Measurements from ENCODE around the gene PVALEF.

The PVALEF gene

GRCh38 chr17:81129289-81129688 lies 36.0 kb upstream of the PVALEF start:
- DNase-seq = no peak

- DNase-seq = no peak
Observed at GRCh38 chr17:81129711-81130367, 35.5 kb upstream of the PVALEF start.

GRCh38 chr17:81130385-81131361 lies 34.6 kb upstream of the PVALEF start:
- no peak for DNase-seq

- no peak for DNase-seq
Observed at GRCh38 chr17:81131486-81132196, 33.7 kb upstream of the PVALEF start.

GRCh38 chr17:81132197-81132540 lies 33.1 kb upstream of the PVALEF start:
- DNase-seq = no peak

- no peak for DNase-seq
Observed at GRCh38 chr17:81132770-81133723, 32.3 kb upstream of the PVALEF start.

GRCh38 chr17:81134064-81134781 lies 31.1 kb upstream of the PVALEF start:
- no peak for DNase-seq

- DNase-seq = peak; percentile 44
Observed at GRCh38 chr17:81135505-81136278, 29.6 kb upstream of the PVALEF start.

- no peak for DNase-seq
Observed at GRCh38 chr17:81136366-81136765, 28.9 kb upstream of the PVALEF start.

- DNase-seq = no peak
Observed at GRCh38 chr17:81137248-81137647, 28.1 kb upstream of the PVALEF start.

GRCh38 chr17:81138083-81138482 lies 27.2 kb upstream of the PVALEF start:
- DNase-seq = no peak

- no peak for DNase-seq
Observed at GRCh38 chr17:81138500-81138899, 26.8 kb upstream of the PVALEF start.

GRCh38 chr17:81139428-81139827 lies 25.9 kb upstream of the PVALEF start:
- no peak for DNase-seq

GRCh38 chr17:81140018-81140417 lies 25.3 kb upstream of the PVALEF start:
- no peak for DNase-seq

GRCh38 chr17:81140695-81141094 lies 24.6 kb upstream of the PVALEF start:
- no peak for DNase-seq

- peak; percentile 55 for DNase-seq
Observed at GRCh38 chr17:81142301-81143199, 22.8 kb upstream of the PVALEF start.

- no peak for DNase-seq
Observed at GRCh38 chr17:81143200-81143527, 22.1 kb upstream of the PVALEF start.

GRCh38 chr17:81143717-81144422 lies 21.4 kb upstream of the PVALEF start:
- no peak for DNase-seq

GRCh38 chr17:81144423-81144781 lies 20.9 kb upstream of the PVALEF start:
- DNase-seq = no peak
